ENCODE results near the gene AK8.

Gene AK8

GRCh38 chr9:132789719-132790118 is 88.4 kb downstream of the AK8 start:
- no peak overlapping the region for H3K14ac ChIP-seq (ENCODE audit: low read length)
- H3K9me3 ChIP-seq (ENCODE audit: insufficient read depth, low read depth, low read length): peaks cover 4% of the 10 kb centered on the region
- no peak overlapping the region for H2BK12ac ChIP-seq (ENCODE audit: low read length)
- H2BK120ac ChIP-seq (ENCODE audit: insufficient read depth, low read length, poor library complexity): no peak overlapping the region
- no peaks in the 10 kb centered on the region for H3K27me3 ChIP-seq (ENCODE audit: insufficient read depth, low read length)
- H2AK5ac ChIP-seq (ENCODE audit: low read length): no peak overlapping the region
- H3K9ac ChIP-seq (ENCODE audit: low read length): no peak overlapping the region
- H3K18ac ChIP-seq (ENCODE audit: low read length): no peak overlapping the region
- no peak overlapping the region for H3K4me3 ChIP-seq (ENCODE audit: low read depth, low read length)
- H4K8ac ChIP-seq (ENCODE audit: low read depth, low read length): no peak overlapping the region
- H3K27ac ChIP-seq (ENCODE audit: low read depth, low read length): no peak overlapping the region
- H3K4ac ChIP-seq (ENCODE audit: low read depth, low read length): no peak overlapping the region
- no peak overlapping the region for H4K12ac ChIP-seq (ENCODE audit: low read depth, low read length)
- H3K79me2 ChIP-seq (ENCODE audit: control insufficient read depth, insufficient read depth, low read length, poor library complexity): no peaks in the 10 kb centered on the region
- no peak overlapping the region for H3K23ac ChIP-seq (ENCODE audit: low read length)
- no peak overlapping the region for H2AFZ ChIP-seq (ENCODE audit: insufficient read depth, low read length, poor library complexity)
- DNase-seq: no peak
- H3K4me2 ChIP-seq (ENCODE audit: low read length): no peak overlapping the region
- H2BK5ac ChIP-seq (ENCODE audit: low read depth, low read length, poor library complexity): no peak overlapping the region
- WGBS (ENCODE audit: extremely low coverage, insufficient coverage, insufficient read length): no CpG with 5 or more reads among the region's 3 CpGs
- H4K91ac ChIP-seq (ENCODE audit: low read depth, low read length): no peak overlapping the region
- H3K4me1 ChIP-seq (ENCODE audit: control insufficient read depth in 1 of 2, insufficient read depth in 2 of 2, low read length in 2 of 2): no peaks in the 10 kb centered on the region
- H3K36me3 ChIP-seq (ENCODE audit: control insufficient read depth in 1 of 2, insufficient read depth in 2 of 2, low read length in 2 of 2): no peaks in the 10 kb centered on the region
- H3K79me1 ChIP-seq (ENCODE audit: low read length): no peaks in the 10 kb centered on the region

GRCh38 chr9:132788378-132788777 is 89.7 kb downstream of the AK8 start:
- H2BK12ac ChIP-seq (ENCODE audit: low read length): no peak overlapping the region
- WGBS (ENCODE audit: extremely low coverage, insufficient coverage, insufficient read length): no CpG with 5 or more reads among the region's 1 CpG
- no peak overlapping the region for H3K14ac ChIP-seq (ENCODE audit: low read length)
- no peak overlapping the region for H4K91ac ChIP-seq (ENCODE audit: low read depth, low read length)
- no peak overlapping the region for H2AK5ac ChIP-seq (ENCODE audit: low read length)
- H3K23ac ChIP-seq (ENCODE audit: low read length): no peak overlapping the region
- no peak overlapping the region for H3K4me2 ChIP-seq (ENCODE audit: low read length)
- no peaks in the 10 kb centered on the region for H3K79me2 ChIP-seq (ENCODE audit: control insufficient read depth, insufficient read depth, low read length, poor library complexity)
- no peak overlapping the region for H2AFZ ChIP-seq (ENCODE audit: insufficient read depth, low read length, poor library complexity)
- no peaks in the 10 kb centered on the region for H3K79me1 ChIP-seq (ENCODE audit: low read length)
- no peak overlapping the region for H3K4ac ChIP-seq (ENCODE audit: low read depth, low read length)
- H3K9me3 ChIP-seq (ENCODE audit: insufficient read depth, low read depth, low read length): peaks cover 4% of the 10 kb centered on the region
- H2BK5ac ChIP-seq (ENCODE audit: low read depth, low read length, poor library complexity): no peak overlapping the region
- no peak overlapping the region for H4K12ac ChIP-seq (ENCODE audit: low read depth, low read length)
- H4K8ac ChIP-seq (ENCODE audit: low read depth, low read length): no peak overlapping the region
- H3K27me3 ChIP-seq (ENCODE audit: insufficient read depth, low read length): no peaks in the 10 kb centered on the region
- H3K9ac ChIP-seq (ENCODE audit: low read length): no peak overlapping the region
- no peak overlapping the region for H3K27ac ChIP-seq (ENCODE audit: low read depth, low read length)
- no peak overlapping the region for H2BK120ac ChIP-seq (ENCODE audit: insufficient read depth, low read length, poor library complexity)
- no peak for DNase-seq
- no peak overlapping the region for H3K4me3 ChIP-seq (ENCODE audit: low read depth, low read length)
- no peak overlapping the region for H3K18ac ChIP-seq (ENCODE audit: low read length)
- no peaks in the 10 kb centered on the region for H3K36me3 ChIP-seq (ENCODE audit: control insufficient read depth in 1 of 2, insufficient read depth in 2 of 2, low read length in 2 of 2)
- H3K4me1 ChIP-seq (ENCODE audit: control insufficient read depth in 1 of 2, insufficient read depth in 2 of 2, low read length in 2 of 2): no peaks in the 10 kb centered on the region

GRCh38 chr9:132787748-132788159 is 90.3 kb downstream of the AK8 start:
- Histone ChIP-seq H2BK5ac (ENCODE audit: low read depth, low read length, poor library complexity) (no peak overlapping the region), H3K4me2 (ENCODE audit: low read length) (no peak overlapping the region), H3K18ac (ENCODE audit: low read length) (no peak overlapping the region), H3K9me3 (ENCODE audit: insufficient read depth, low read depth, low read length) (peaks cover 3% of the 10 kb centered on the region), H3K79me2 (ENCODE audit: control insufficient read depth, insufficient read depth, low read length, poor library complexity) (no peaks in the 10 kb centered on the region), H3K4me1 (ENCODE audit: control insufficient read depth in 1 of 2, insufficient read depth in 2 of 2, low read length in 2 of 2) (no peaks in the 10 kb centered on the region), H3K27me3 (ENCODE audit: insufficient read depth, low read length) (no peaks in the 10 kb centered on the region), H2BK12ac (ENCODE audit: low read length) (no peak overlapping the region), H2AK5ac (ENCODE audit: low read length) (no peak overlapping the region), H3K9ac (ENCODE audit: low read length) (no peak overlapping the region), H3K14ac (ENCODE audit: low read length) (no peak overlapping the region), H4K8ac (ENCODE audit: low read depth, low read length) (no peak overlapping the region), H2BK120ac (ENCODE audit: insufficient read depth, low read length, poor library complexity) (no peak overlapping the region), H3K23ac (ENCODE audit: low read length) (no peak overlapping the region), H3K27ac (ENCODE audit: low read depth, low read length) (no peak overlapping the region), H2AFZ (ENCODE audit: insufficient read depth, low read length, poor library complexity) (no peak overlapping the region), H4K12ac (ENCODE audit: low read depth, low read length) (no peak overlapping the region), H3K79me1 (ENCODE audit: low read length) (no peaks in the 10 kb centered on the region), H4K91ac (ENCODE audit: low read depth, low read length) (no peak overlapping the region), H3K4ac (ENCODE audit: low read depth, low read length) (no peak overlapping the region), H3K4me3 (ENCODE audit: low read depth, low read length) (no peak overlapping the region), H3K36me3 (ENCODE audit: control insufficient read depth in 1 of 2, insufficient read depth in 2 of 2, low read length in 2 of 2) (no peaks in the 10 kb centered on the region)
- no CpG with 5 or more reads among the region's 1 CpG for WGBS (ENCODE audit: extremely low coverage, insufficient coverage, insufficient read length)
- no peak for DNase-seq

GRCh38 chr9:132784286-132784830 is 93.7 kb downstream of the AK8 start:
- Histone ChIP-seq H3K23ac (ENCODE audit: low read length) (no peak overlapping the region), H2BK5ac (ENCODE audit: low read depth, low read length, poor library complexity) (no peak overlapping the region), H3K27me3 (ENCODE audit: insufficient read depth, low read length) (no peaks in the 10 kb centered on the region)

More at GRCh38 chr9:132784286-132784830, 93.7 kb downstream of the AK8 start:
- Histone ChIP-seq H3K4me1 (ENCODE audit: control insufficient read depth in 1 of 2, insufficient read depth in 2 of 2, low read length in 2 of 2) (no peaks in the 10 kb centered on the region), H3K79me1 (ENCODE audit: low read length) (no peaks in the 10 kb centered on the region), H3K9me3 (ENCODE audit: insufficient read depth, low read depth, low read length) (no peaks in the 10 kb centered on the region), H2AFZ (ENCODE audit: insufficient read depth, low read length, poor library complexity) (no peak overlapping the region), H2BK120ac (ENCODE audit: insufficient read depth, low read length, poor library complexity) (no peak overlapping the region), H3K9ac (ENCODE audit: low read length) (no peak overlapping the region), H4K8ac (ENCODE audit: low read depth, low read length) (no peak overlapping the region), H3K4me3 (ENCODE audit: low read depth, low read length) (no peak overlapping the region), H2BK12ac (ENCODE audit: low read length) (no peak overlapping the region), H2AK5ac (ENCODE audit: low read length) (no peak overlapping the region), H4K91ac (ENCODE audit: low read depth, low read length) (no peak overlapping the region), H3K4me2 (ENCODE audit: low read length) (no peak overlapping the region), H3K18ac (ENCODE audit: low read length) (no peak overlapping the region), H4K12ac (ENCODE audit: low read depth, low read length) (no peak overlapping the region), H3K36me3 (ENCODE audit: control insufficient read depth in 1 of 2, insufficient read depth in 2 of 2, low read length in 2 of 2) (no peaks in the 10 kb centered on the region), H3K4ac (ENCODE audit: low read depth, low read length) (no peak overlapping the region), H3K79me2 (ENCODE audit: control insufficient read depth, insufficient read depth, low read length, poor library complexity) (no peaks in the 10 kb centered on the region), H3K27ac (ENCODE audit: low read depth, low read length) (no peak overlapping the region), H3K14ac (ENCODE audit: low read length) (no peak overlapping the region)
- whole genome bisulfite sequencing (ENCODE audit: extremely low coverage, insufficient coverage, insufficient read length): no CpG with 5 or more reads among the region's 4 CpGs
- no peak for DNase-seq
